ENCODE results near the gene TBC1D2B. TPM values are rescaled to one million over a fixed set of nuclear protein-coding genes. Genes with fewer than 3 reads are reported as not detected.
A peak's percentile ranks its signal among the peaks of the same experiment; 100 is the strongest.

The TBC1D2B gene
- total RNA-seq, 1 donor from 2014 or later = 49.6 TPM

GRCh38 chr15:78034495-78035191 lies 42.9 kb downstream of the TBC1D2B start:
- DNase-seq (ENCODE audit: low spot score) = no peak

GRCh38 chr15:78033864-78034263 lies 43.6 kb downstream of the TBC1D2B start:
- no peak for DNase-seq (ENCODE audit: low spot score)

- no peak for DNase-seq (ENCODE audit: low spot score)
Observed at GRCh38 chr15:78032671-78033070, 44.8 kb downstream of the TBC1D2B start.

- DNase-seq (ENCODE audit: low spot score) = no peak
Observed at GRCh38 chr15:78024883-78025282, 52.6 kb downstream of the TBC1D2B start.

GRCh38 chr15:78024519-78024870 lies 53.0 kb downstream of the TBC1D2B start:
- no peak for DNase-seq (ENCODE audit: low spot score)

- DNase-seq (ENCODE audit: low spot score) = no peak
Observed at GRCh38 chr15:78023865-78024518, 53.5 kb downstream of the TBC1D2B start.

- DNase-seq (ENCODE audit: low spot score) = no peak
Observed at GRCh38 chr15:78023081-78023665, 54.3 kb downstream of the TBC1D2B start.

GRCh38 chr15:78021761-78022160 lies 55.8 kb downstream of the TBC1D2B start:
- DNase-seq (ENCODE audit: low spot score) = no peak

GRCh38 chr15:78020007-78020406 lies 57.5 kb downstream of the TBC1D2B start:
- DNase-seq (ENCODE audit: low spot score) = no peak

- no peak for DNase-seq (ENCODE audit: low spot score)
Observed at GRCh38 chr15:78018946-78019644, 58.4 kb downstream of the TBC1D2B start.

- DNase-seq (ENCODE audit: low spot score) = no peak
Observed at GRCh38 chr15:78018445-78018844, 59.1 kb downstream of the TBC1D2B start.

GRCh38 chr15:78016860-78017259 lies 60.7 kb downstream of the TBC1D2B start:
- DNase-seq (ENCODE audit: low spot score) = no peak

GRCh38 chr15:78012643-78013077 lies 64.9 kb downstream of the TBC1D2B start:
- no peak for DNase-seq (ENCODE audit: low spot score)

- no peak for DNase-seq (ENCODE audit: low spot score)
Observed at GRCh38 chr15:78010067-78010466, 67.4 kb downstream of the TBC1D2B start.

- peak; percentile 82 for DNase-seq (ENCODE audit: low spot score)
Observed at GRCh38 chr15:78007964-78008886, 69.3 kb downstream of the TBC1D2B start.

GRCh38 chr15:78007211-78007931 lies 70.1 kb downstream of the TBC1D2B start:
- DNase-seq (ENCODE audit: low spot score) = no peak

GRCh38 chr15:78006567-78007205 lies 70.8 kb downstream of the TBC1D2B start:
- DNase-seq (ENCODE audit: low spot score) = no peak

- DNase-seq (ENCODE audit: low spot score) = peak; percentile 97
Observed at GRCh38 chr15:78004919-78005634, 72.4 kb downstream of the TBC1D2B start.

GRCh38 chr15:78004222-78004727 lies 73.2 kb downstream of the TBC1D2B start:
- DNase-seq (ENCODE audit: low spot score) = no peak

Data from umbilical cord (tissue), 2 donors.